ENCODE measurements around the gene RAMP2. TPM values are rescaled to one million over a fixed set of nuclear protein-coding genes. Genes with fewer than 3 reads are reported as not detected.

Gene RAMP2
- total and polyA plus RNA-seq, 4 donors = 8.1 to 77.7 (median 20.8) TPM

DNA sequence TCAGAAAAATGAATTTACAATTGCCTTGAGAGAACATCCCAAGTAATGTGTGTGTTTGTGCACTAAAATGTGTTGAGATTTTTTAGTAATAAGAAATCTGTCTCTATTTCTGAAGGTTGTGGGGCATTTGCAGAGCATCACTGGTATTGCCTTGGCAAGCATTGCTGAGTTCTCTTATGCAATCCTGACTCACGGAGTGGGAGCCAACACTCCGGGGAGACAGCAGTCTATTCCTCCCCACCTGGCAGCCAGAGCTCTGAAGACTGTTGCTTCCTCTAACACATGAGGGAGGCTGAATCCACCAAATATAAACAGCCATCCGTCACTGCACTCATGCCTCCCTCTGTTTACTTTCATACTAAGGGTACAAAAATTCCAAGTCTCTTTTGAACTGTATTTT is 48.2 kb downstream of the RAMP2 start:
- no peak overlapping the region for H3K27ac ChIP-seq (ENCODE audit: low read depth in 1 of 2, low read length in 2 of 2)
- no peaks in the 10 kb centered on the region for H3K4me1 ChIP-seq (ENCODE audit: control insufficient read depth in 1 of 2, insufficient read depth in 2 of 2, low read length in 2 of 2)
- WGBS, 2 donors = 6 to 10% methylated on average over 3 of the region's 3 CpGs
- no peak overlapping the region for H3K4me3 ChIP-seq (ENCODE audit: low read length in 2 of 2)
- peak; percentile 54 for ATAC-seq (ENCODE audit: low FRiP score)
- intact Hi-C loops (cut with DNase I) = no loop called here
- peak in 1 of 2 donors; percentile 50 for DNase-seq
- H3K27me3 ChIP-seq (ENCODE audit: control insufficient read depth in 1 of 2, insufficient read depth in 2 of 2, low read length in 1 of 2) = no peaks in the 10 kb centered on the region
- no peaks in the 10 kb centered on the region for H3K9me3 ChIP-seq (ENCODE audit: control insufficient read depth, low read length)
- peaks cover 3 to 6% of the 10 kb centered on the region in 2 donors for H3K36me3 ChIP-seq (ENCODE audit: control insufficient read depth in 1 of 2, insufficient read depth in 2 of 2, low read length in 1 of 2)

Other genes starting within 250 kb of the RAMP2 start
- gene NAGLU, start 225.0 kb upstream of the RAMP2 start, total RNA-seq = 10 to 100 TPM; 38.8 to 41.9 TPM
- gene NAGLU, start 225.0 kb upstream of the RAMP2 start, polyA plus RNA-seq = 10 to 100 TPM; 22.3 to 75.0 TPM
- gene HSD17B1, start 208.3 kb upstream of the RAMP2 start, total RNA-seq = 1 to 10 TPM in 1 of 2 donors, under 1 TPM in 1; 0.62 to 1.3 TPM
- gene HSD17B1, start 208.3 kb upstream of the RAMP2 start, polyA plus RNA-seq = 1 to 10 TPM in 1 of 2 donors, under 1 TPM in 1; 0.50 to 7.6 TPM
- 10 to 100 TPM; 34.0 to 43.2 TPM for gene COASY, start 199.1 kb upstream of the RAMP2 start, total RNA-seq
- 10 to 100 TPM; 23.0 to 89.5 TPM for gene COASY, start 199.1 kb upstream of the RAMP2 start, polyA plus RNA-seq
- gene MLX, start 194.1 kb upstream of the RAMP2 start, total RNA-seq = 10 to 100 TPM; 31.9 to 34.2 TPM
- 10 to 100 TPM; 33.8 to 38.6 TPM for gene MLX, start 194.1 kb upstream of the RAMP2 start, polyA plus RNA-seq
- 1 to 10 TPM; 3.9 to 5.2 TPM for gene PSMC3IP, start 183.5 kb upstream of the RAMP2 start, total RNA-seq
- gene PSMC3IP, start 183.5 kb upstream of the RAMP2 start, polyA plus RNA-seq = 10 to 100 TPM in 1 of 2 donors, 1 to 10 TPM in 1; 3.8 to 14.4 TPM
- gene RETREG3, start 151.9 kb upstream of the RAMP2 start, total RNA-seq = 10 to 100 TPM; 42.9 to 54.1 TPM
- gene RETREG3, start 151.9 kb upstream of the RAMP2 start, polyA plus RNA-seq = 10 to 100 TPM; 11.5 to 27.6 TPM
- 10 to 100 TPM; 21.5 to 24.9 TPM for gene TUBG1, start 151.5 kb upstream of the RAMP2 start, total RNA-seq
- 10 to 100 TPM; 15.7 to 19.5 TPM for gene TUBG1, start 151.5 kb upstream of the RAMP2 start, polyA plus RNA-seq
- gene TUBG2, start 101.9 kb upstream of the RAMP2 start, total RNA-seq = 10 to 100 TPM; 23.4 to 42.6 TPM
- gene TUBG2, start 101.9 kb upstream of the RAMP2 start, polyA plus RNA-seq = 10 to 100 TPM; 23.9 to 72.2 TPM
- gene PLEKHH3, start 84.2 kb upstream of the RAMP2 start, total RNA-seq = 10 to 100 TPM; 27.0 to 47.5 TPM
- 10 to 100 TPM; 10.0 to 59.3 TPM for gene PLEKHH3, start 84.2 kb upstream of the RAMP2 start, polyA plus RNA-seq
- 1 to 10 TPM; 2.5 to 3.4 TPM for gene CCR10, start 79.4 kb upstream of the RAMP2 start, total RNA-seq
- gene CCR10, start 79.4 kb upstream of the RAMP2 start, polyA plus RNA-seq = 1 to 10 TPM in 1 of 2 donors, under 1 TPM in 1; 0.50 to 3.7 TPM
- gene CNTNAP1, start 78.7 kb upstream of the RAMP2 start, total RNA-seq = 10 to 100 TPM in 1 of 2 donors, 1 to 10 TPM in 1; 7.6 to 25.8 TPM
- gene CNTNAP1, start 78.7 kb upstream of the RAMP2 start, polyA plus RNA-seq = 10 to 100 TPM in 1 of 2 donors, 1 to 10 TPM in 1; 1.0 to 11.5 TPM
- 10 to 100 TPM; 62.5 to 72.4 TPM for gene EZH1, start 16.2 kb upstream of the RAMP2 start, total RNA-seq
- gene EZH1, start 16.2 kb upstream of the RAMP2 start, polyA plus RNA-seq = 10 to 100 TPM; 22.4 to 41.7 TPM
- gene VPS25, start 12.2 kb downstream of the RAMP2 start, total RNA-seq = 10 to 100 TPM; 31.2 to 33.8 TPM
- gene VPS25, start 12.2 kb downstream of the RAMP2 start, polyA plus RNA-seq = 10 to 100 TPM; 45.5 to 46.8 TPM
- gene WNK4, start 19.4 kb downstream of the RAMP2 start, total RNA-seq = under 1 TPM; 0.19 to 0.24 TPM
- gene WNK4, start 19.4 kb downstream of the RAMP2 start, polyA plus RNA-seq = 1 to 10 TPM in 1 of 2 donors, not detected in 1; 1.1 TPM
- 10 to 100 TPM; 31.7 to 34.8 TPM for gene COA3, start 37.5 kb downstream of the RAMP2 start, total RNA-seq
- 100 to 1,000 TPM in 1 of 2 donors, 10 to 100 TPM in 1; 75.9 to 117 TPM for gene COA3, start 37.5 kb downstream of the RAMP2 start, polyA plus RNA-seq
- under 1 TPM in 1 of 2 donors, not detected in 1; 0.81 TPM for gene CNTD1, start 37.6 kb downstream of the RAMP2 start, total RNA-seq
- gene CNTD1, start 37.6 kb downstream of the RAMP2 start, polyA plus RNA-seq = 1 to 10 TPM in 1 of 2 donors, under 1 TPM in 1; 0.33 to 2.1 TPM
- 10 to 100 TPM; 66.9 to 76.9 TPM for gene BECN1, start 63.1 kb downstream of the RAMP2 start, total RNA-seq
- gene BECN1, start 63.1 kb downstream of the RAMP2 start, polyA plus RNA-seq = 100 to 1,000 TPM in 1 of 2 donors, 10 to 100 TPM in 1; 67.8 to 105 TPM
- 10 to 100 TPM; 57.7 to 69.8 TPM for gene PSME3, start 72.2 kb downstream of the RAMP2 start, total RNA-seq
- gene PSME3, start 72.2 kb downstream of the RAMP2 start, polyA plus RNA-seq = 10 to 100 TPM; 41.1 to 58.6 TPM
- gene AOC2, start 83.4 kb downstream of the RAMP2 start, total RNA-seq = 1 to 10 TPM; 1.8 to 2.6 TPM
- under 1 TPM; 0.25 to 0.38 TPM for gene AOC2, start 83.4 kb downstream of the RAMP2 start, polyA plus RNA-seq
- 100 to 1,000 TPM; 270 to 344 TPM for gene AOC3, start 90.0 kb downstream of the RAMP2 start, total RNA-seq
- gene AOC3, start 90.0 kb downstream of the RAMP2 start, polyA plus RNA-seq = 100 to 1,000 TPM in 1 of 2 donors, 10 to 100 TPM in 1; 82.1 to 107 TPM
- not detected for gene G6PC1, start 139.6 kb downstream of the RAMP2 start, total RNA-seq
- 1 to 10 TPM in 1 of 2 donors, not detected in 1; 3.0 TPM for gene G6PC1, start 139.6 kb downstream of the RAMP2 start, polyA plus RNA-seq
- gene AARSD1, start 203.2 kb downstream of the RAMP2 start, total RNA-seq = 10 to 100 TPM; 38.2 to 39.0 TPM
- 10 to 100 TPM; 30.2 to 87.0 TPM for gene AARSD1, start 203.2 kb downstream of the RAMP2 start, polyA plus RNA-seq
- 1 to 10 TPM; 2.5 to 6.6 TPM for gene PTGES3L, start 218.9 kb downstream of the RAMP2 start, total RNA-seq
- 1 to 10 TPM; 3.2 to 5.5 TPM for gene PTGES3L, start 218.9 kb downstream of the RAMP2 start, polyA plus RNA-seq
- 10 to 100 TPM; 10.6 to 16.0 TPM for gene RUNDC1, start 219.3 kb downstream of the RAMP2 start, total RNA-seq
- 1 to 10 TPM; 2.4 to 7.3 TPM for gene RUNDC1, start 219.3 kb downstream of the RAMP2 start, polyA plus RNA-seq
- gene RPL27, start 237.2 kb downstream of the RAMP2 start, total RNA-seq = 100 to 1,000 TPM; 723 to 755 TPM
- 1,000 to 10,000 TPM; 3,011 to 6,939 TPM for gene RPL27, start 237.2 kb downstream of the RAMP2 start, polyA plus RNA-seq
- gene IFI35, start 245.6 kb downstream of the RAMP2 start, total RNA-seq = 10 to 100 TPM; 24.8 to 35.3 TPM
- gene IFI35, start 245.6 kb downstream of the RAMP2 start, polyA plus RNA-seq = 10 to 100 TPM; 34.2 to 45.2 TPM